Chondrocyte (in vitro differentiated cells): ENCODE data around the gene ZSCAN10. TPM values are rescaled to one million over a fixed set of nuclear protein-coding genes. Genes with fewer than 3 reads are reported as not detected.

Experiments
- DNase-seq: peaks from one replicate; pipeline ENCODE4 v3.0.0; 2021; ENCODE audit warnings: mixed read lengths, low spot score
- H3K27ac Mint-ChIP-seq: one replicate; pipeline ENCODE4 v1.8.0; 2021; ENCODE audit warnings: mild to moderate bottlenecking, moderate library complexity, mixed read lengths; ENCODE audit not compliant: unreplicated experiment
- H3K27me3 Mint-ChIP-seq: 2 replicates; pipeline ENCODE4 v1.8.0; 2021; ENCODE audit warnings: low read depth, mixed read lengths
- H3K36me3 Mint-ChIP-seq: 2 replicates; pipeline ENCODE4 v1.8.0; 2021; ENCODE audit warnings: low read depth, mixed read lengths
- H3K4me1 Mint-ChIP-seq: 2 replicates; pipeline ENCODE4 v1.8.0; 2021; ENCODE audit warnings: low read depth, mild to moderate bottlenecking, mixed read lengths
- H3K4me3 Mint-ChIP-seq: one replicate; pipeline ENCODE4 v1.8.0; 2021; ENCODE audit warnings: mild to moderate bottlenecking, moderate library complexity, mixed read lengths; ENCODE audit not compliant: unreplicated experiment
- H3K9me3 Mint-ChIP-seq: 2 replicates; pipeline ENCODE4 v1.8.0; 2021; ENCODE audit warnings: low read depth, mixed read lengths
- total RNA-seq: library from RNA; stranded (reverse); gene quantifications from 3 replicates; pipeline ENCODE4 v1.2.1, GENCODE V29; 2021
- TF ChIP-seq, protein P1 (sequence below): fragments of 200-600 bp; sonication (generic); IDR thresholded peaks from 2 replicates; pipeline ENCODE4 v1.5.0; 2021; ENCODE audit warnings: antibody characterized with exemption, mild to moderate bottlenecking, moderate library complexity

The ZSCAN10 gene
- total RNA-seq, 1 donor from 2014 or later = not detected

GRCh38 chr16:3123986-3124886 lies 25.1 kb upstream of the ZSCAN10 start:
- Mint-ChIP-seq H3K27me3 (no peaks in the 10 kb centered on the region), H3K4me3 (peak overlapping the region; percentile 94), H3K36me3 (peaks cover 6% of the 10 kb centered on the region), H3K9me3 (no peaks in the 10 kb centered on the region), H3K27ac (peak overlapping the region; percentile 96), H3K4me1 (peaks cover 22% of the 10 kb centered on the region)
- TF ChIP-seq, protein P1, sequence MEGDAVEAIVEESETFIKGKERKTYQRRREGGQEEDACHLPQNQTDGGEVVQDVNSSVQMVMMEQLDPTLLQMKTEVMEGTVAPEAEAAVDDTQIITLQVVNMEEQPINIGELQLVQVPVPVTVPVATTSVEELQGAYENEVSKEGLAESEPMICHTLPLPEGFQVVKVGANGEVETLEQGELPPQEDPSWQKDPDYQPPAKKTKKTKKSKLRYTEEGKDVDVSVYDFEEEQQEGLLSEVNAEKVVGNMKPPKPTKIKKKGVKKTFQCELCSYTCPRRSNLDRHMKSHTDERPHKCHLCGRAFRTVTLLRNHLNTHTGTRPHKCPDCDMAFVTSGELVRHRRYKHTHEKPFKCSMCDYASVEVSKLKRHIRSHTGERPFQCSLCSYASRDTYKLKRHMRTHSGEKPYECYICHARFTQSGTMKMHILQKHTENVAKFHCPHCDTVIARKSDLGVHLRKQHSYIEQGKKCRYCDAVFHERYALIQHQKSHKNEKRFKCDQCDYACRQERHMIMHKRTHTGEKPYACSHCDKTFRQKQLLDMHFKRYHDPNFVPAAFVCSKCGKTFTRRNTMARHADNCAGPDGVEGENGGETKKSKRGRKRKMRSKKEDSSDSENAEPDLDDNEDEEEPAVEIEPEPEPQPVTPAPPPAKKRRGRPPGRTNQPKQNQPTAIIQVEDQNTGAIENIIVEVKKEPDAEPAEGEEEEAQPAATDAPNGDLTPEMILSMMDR = peak; percentile 69
- DNase-seq = peak; percentile 98

- Mint-ChIP-seq H3K4me3 (peak overlapping the region; percentile 94), H3K9me3 (no peaks in the 10 kb centered on the region), H3K27ac (peak overlapping the region; percentile 96), H3K36me3 (peaks cover 9% of the 10 kb centered on the region), H3K27me3 (no peaks in the 10 kb centered on the region), H3K4me1 (peaks cover 19% of the 10 kb centered on the region)
- DNase-seq = no peak
- TF ChIP-seq, protein P1 = no peak
Measured at GRCh38 chr16:3122926-3123570, 24.0 kb upstream of the ZSCAN10 start.

GRCh38 chr16:3121851-3122467 lies 22.9 kb upstream of the ZSCAN10 start:
- TF ChIP-seq, protein P1 = no peak
- Mint-ChIP-seq H3K27me3 (no peaks in the 10 kb centered on the region), H3K4me3 (no peak overlapping the region), H3K27ac (no peak overlapping the region), H3K36me3 (peaks cover 8% of the 10 kb centered on the region), H3K4me1 (peaks cover 19% of the 10 kb centered on the region), H3K9me3 (no peaks in the 10 kb centered on the region)
- DNase-seq = no peak

- Mint-ChIP-seq H3K27ac (no peak overlapping the region), H3K4me1 (peaks cover 15% of the 10 kb centered on the region), H3K9me3 (no peaks in the 10 kb centered on the region), H3K36me3 (peaks cover 12% of the 10 kb centered on the region), H3K4me3 (no peak overlapping the region), H3K27me3 (no peaks in the 10 kb centered on the region)
- TF ChIP-seq, protein P1 = no peak
- DNase-seq = no peak
Measured at GRCh38 chr16:3120435-3120834, 21.3 kb upstream of the ZSCAN10 start.
